ENCODE data around the gene CARMIL3. TPM values are rescaled to one million over a fixed set of nuclear protein-coding genes. Genes with fewer than 3 reads are reported as not detected.

Gene CARMIL3
- total RNA-seq = 0.14 TPM in 1 of 2 replicates, not detected in the other

GRCh38 chr14:24051789-24052655, at the start of gene CARMIL3:
TSS of gene CARMIL3 (plus strand) at chr14:24052009. CDS start at chr14:24052154, 145 bp downstream.

GRCh38 chr14:24071144-24071697, 19.4 kb downstream of the CARMIL3 start, which contains the start of gene CPNE6:
TSS of gene CPNE6 (plus strand) at chr14:24071562. CDS start at chr14:24072937, 1,375 bp downstream.

GRCh38 chr14:24093901-24094840, 42.4 kb downstream of the CARMIL3 start, which contains the start of gene PCK2:
TSS of gene PCK2 (plus strand) at chr14:24094311. CDS start at chr14:24094406, 95 bp downstream.

GRCh38 chr14:24114532-24115421, 63.0 kb downstream of the CARMIL3 start, which contains the start of the genes DCAF11 and NRL:
TSS of gene DCAF11 (plus strand) at chr14:24114777. CDS start at chr14:24115595, 818 bp downstream.
TSS of gene NRL (minus strand) at chr14:24114949. CDS start at chr14:24082848, 32,101 bp downstream.

Other genes starting within 250 kb of the CARMIL3 start
- 33.3 and 35.4 TPM in 2 replicates for gene DHRS4, start 98.2 kb upstream of the CARMIL3 start, total RNA-seq
- gene DHRS4L2, start 63.1 kb upstream of the CARMIL3 start, total RNA-seq = 11.1 and 12.2 TPM in 2 replicates
- not detected in 2 replicates for gene CPNE6, start 19.6 kb downstream of the CARMIL3 start, total RNA-seq
- 6.6 and 11.2 TPM in 2 replicates for gene PCK2, start 42.3 kb downstream of the CARMIL3 start, total RNA-seq
- gene DCAF11, start 62.8 kb downstream of the CARMIL3 start, total RNA-seq = 35.8 and 36.3 TPM in 2 replicates
- 0.40 and 0.57 TPM in 2 replicates for gene NRL, start 62.9 kb downstream of the CARMIL3 start, total RNA-seq
- 0.27 TPM in 1 of 2 replicates, not detected in the other for gene FITM1, start 78.7 kb downstream of the CARMIL3 start, total RNA-seq
- 86.7 and 90.6 TPM in 2 replicates for gene PSME1, start 84.2 kb downstream of the CARMIL3 start, total RNA-seq
- 14.9 and 15.3 TPM in 2 replicates for gene EMC9, start 89.6 kb downstream of the CARMIL3 start, total RNA-seq
- gene PSME2, start 94.6 kb downstream of the CARMIL3 start, total RNA-seq = 76.7 and 77.1 TPM in 2 replicates
- 42.4 and 54.4 TPM in 2 replicates for gene RNF31, start 95.5 kb downstream of the CARMIL3 start, total RNA-seq
- 24.3 and 32.3 TPM in 2 replicates for gene IRF9, start 109.3 kb downstream of the CARMIL3 start, total RNA-seq
- 2.3 and 8.1 TPM in 2 replicates for gene REC8, start 120.1 kb downstream of the CARMIL3 start, total RNA-seq
- 53.7 and 54.7 TPM in 2 replicates for gene IPO4, start 136.8 kb downstream of the CARMIL3 start, total RNA-seq
- 52.5 and 61.0 TPM in 2 replicates for gene TM9SF1, start 143.4 kb downstream of the CARMIL3 start, total RNA-seq
- 0.13 TPM in 1 of 2 replicates, not detected in the other for gene TSSK4, start 153.7 kb downstream of the CARMIL3 start, total RNA-seq
- 29.4 and 35.6 TPM in 2 replicates for gene CHMP4A, start 161.5 kb downstream of the CARMIL3 start, total RNA-seq
- gene MDP1, start 164.1 kb downstream of the CARMIL3 start, total RNA-seq = 3.2 and 6.0 TPM in 2 replicates
- gene NEDD8, start 180.4 kb downstream of the CARMIL3 start, total RNA-seq = 118 and 150 TPM in 2 replicates
- gene GMPR2, start 180.9 kb downstream of the CARMIL3 start, total RNA-seq = 63.4 and 67.2 TPM in 2 replicates
- gene TINF2, start 190.6 kb downstream of the CARMIL3 start, total RNA-seq = 50.8 and 52.1 TPM in 2 replicates
- gene TGM1, start 211.2 kb downstream of the CARMIL3 start, total RNA-seq = 1.1 and 1.2 TPM in 2 replicates
- gene RABGGTA, start 219.6 kb downstream of the CARMIL3 start, total RNA-seq = 26.1 and 34.3 TPM in 2 replicates
- 10.1 and 10.9 TPM in 2 replicates for gene DHRS1, start 247.8 kb downstream of the CARMIL3 start, total RNA-seq
- gene NOP9, start 247.8 kb downstream of the CARMIL3 start, total RNA-seq = 31.8 and 34.1 TPM in 2 replicates

All from thoracic aorta endothelial cell (primary cell).